Thyroid gland (tissue), 4 donors: ENCODE data around the gene DCDC2. TPM values are rescaled to one million over a fixed set of nuclear protein-coding genes. Genes with fewer than 3 reads are reported as not detected.
"Not testable (repeated sequence)": the region's sequence is repeated elsewhere in the genome, so short reads cannot be mapped to it uniquely, and the experiment has no call there.

ENCODE experiments used
- DNase-seq, 2 donors: peaks; one replicate each; pipeline ENCODE4 v3.0.0-alpha.2; 2019
- H3K27ac ChIP-seq, 3 donors: fragments of 200-600 bp; sonication (generic); 1 replicate in 2 of 3; 2 replicates in 1 of 3; pipeline ENCODE4 v1.5.1; 2016 to 2019; ENCODE audit warnings: mild to moderate bottlenecking in 1 of 3, moderate library complexity in 1 of 3
- H3K27me3 ChIP-seq: fragments of 200-600 bp; sonication (generic); one replicate; pipeline ENCODE4 v1.5.1; 2019
- H3K36me3 ChIP-seq, 2 donors: fragments of 200-600 bp; sonication (generic); one replicate each; pipeline ENCODE4 v1.5.1; 2016 to 2019
- H3K4me1 ChIP-seq, 2 donors: fragments of 200-600 bp; sonication (generic); one replicate each; pipeline ENCODE4 v1.5.1; 2017 to 2019
- H3K4me3 ChIP-seq, 3 donors: fragments of 200-600 bp; sonication (generic); replicated peaks in 1 of 3; 1 replicate in 2 of 3; 2 replicates in 1 of 3; pipeline ENCODE4 v1.5.1; 2016; ENCODE audit warnings: mild to moderate bottlenecking in 1 of 3
- H3K9me3 ChIP-seq: fragments of 200-600 bp; sonication (generic); one replicate; pipeline ENCODE4 v1.5.1; 2017
- CTCF ChIP-seq, 6 experiments: fragments of 200-600 bp in 3 of 6; fragments of 450-650 bp in 3 of 6; sonication (generic) in 3 of 6; IDR thresholded peaks; one replicate each; pipeline ENCODE4 v1.5.1; 2016 to 2019; ENCODE audit warnings: antibody characterized with exemption in 6 of 6, mild to moderate bottlenecking in 2 of 6, inconsistent platforms in 1 of 6, moderate library complexity in 1 of 6
- POLR2A ChIP-seq, 2 donors: fragments of 450-650 bp; IDR thresholded peaks; one replicate each; pipeline ENCODE4 v1.6.1; 2017; ENCODE audit warnings: antibody characterized with exemption in 2 of 2, mild to moderate bottlenecking in 2 of 2, moderate library complexity in 1 of 2
- WGBS, 2 donors: methylation state at CpG; one replicate each; pipeline ENCODE4 v1.1.5; 2017; 5-methylcytosine and 5-hydroxymethylcytosine counted together
- intact Hi-C: fragments of 100-400 bp; cut with DNase I; formaldehyde crosslinking; loops from one replicate; pipeline ENCODE4 v1.15.1; 2023
- total RNA-seq, 4 donors: library from RNA; depleted of rRNA; stranded (reverse); fragments of >200 nt; gene quantifications; one replicate each; pipeline ENCODE4 v1.2.3, GENCODE V29; 2016

DCDC2 gene
- total RNA-seq, 4 donors from 2014 or later = 8.7 to 14.8 (median 12.3) TPM

DNA sequence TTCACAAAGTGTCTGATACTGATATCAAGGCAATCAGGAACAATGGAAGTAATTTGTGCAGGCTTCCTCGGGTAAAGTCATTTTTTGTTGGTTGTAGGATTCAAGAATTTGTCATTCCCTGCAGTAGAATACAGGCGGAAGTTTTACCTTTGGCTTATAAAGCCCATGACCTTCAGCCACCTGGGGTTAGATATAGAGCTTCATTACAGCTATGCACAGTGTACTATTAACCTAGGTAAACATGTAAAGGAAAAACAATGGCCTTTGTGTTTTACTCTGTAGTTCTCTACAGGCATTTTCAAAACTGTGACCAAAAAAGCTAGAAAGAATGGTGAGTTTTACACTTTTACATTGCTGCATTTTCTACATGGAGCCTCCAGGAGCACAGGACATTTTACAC is 116.9 kb downstream of the DCDC2 start:
- no peaks in the 10 kb centered on the region for H3K36me3 ChIP-seq
- no peaks in the 10 kb centered on the region for H3K27me3 ChIP-seq
- TF ChIP-seq POLR2A (IDR thresholded peaks at IDR 0.05) (no peak), CTCF (IDR thresholded peaks at IDR 0.05) (no peak)
- no peak overlapping the region for H3K4me3 ChIP-seq
- no peak for DNase-seq
- H3K27ac ChIP-seq = no peak overlapping the region
- WGBS, 2 donors = 78 to 84% methylated on average over 2 of the region's 2 CpGs
- peaks cover 18 to 28% of the 10 kb centered on the region in 2 donors for H3K4me1 ChIP-seq
- intact Hi-C loops = no loop called here
- no peaks in the 10 kb centered on the region for H3K9me3 ChIP-seq

- no peak overlapping the region for H3K27ac ChIP-seq
- no peaks in the 10 kb centered on the region for H3K27me3 ChIP-seq
- TF ChIP-seq POLR2A (IDR thresholded peaks at IDR 0.05) (no peak), CTCF (IDR thresholded peaks at IDR 0.05) (no peak)
- H3K4me3 ChIP-seq = no peak overlapping the region
- no peak for DNase-seq
- peaks cover 14 to 23% of the 10 kb centered on the region in 2 donors for H3K4me1 ChIP-seq
- WGBS, 2 donors = 94 to 96% methylated on average over 3 of the region's 3 CpGs
- no peaks in the 10 kb centered on the region for H3K9me3 ChIP-seq
- intact Hi-C loops = no loop called here
- H3K36me3 ChIP-seq = no peaks in the 10 kb centered on the region
These were observed 117.4 kb downstream of the DCDC2 start for GRCh38 chr6:24240380-24240928.

GRCh38 chr6:24238700-24239099 is 119.2 kb downstream of the DCDC2 start:
- TF ChIP-seq CTCF (IDR thresholded peaks at IDR 0.05) = no peak
- TF ChIP-seq POLR2A (IDR thresholded peaks at IDR 0.05) = no peak
- no peak overlapping the region for H3K27ac ChIP-seq
- 96 to 98% methylated on average over 3 of the region's 3 CpGs for WGBS, 2 donors

DNA sequence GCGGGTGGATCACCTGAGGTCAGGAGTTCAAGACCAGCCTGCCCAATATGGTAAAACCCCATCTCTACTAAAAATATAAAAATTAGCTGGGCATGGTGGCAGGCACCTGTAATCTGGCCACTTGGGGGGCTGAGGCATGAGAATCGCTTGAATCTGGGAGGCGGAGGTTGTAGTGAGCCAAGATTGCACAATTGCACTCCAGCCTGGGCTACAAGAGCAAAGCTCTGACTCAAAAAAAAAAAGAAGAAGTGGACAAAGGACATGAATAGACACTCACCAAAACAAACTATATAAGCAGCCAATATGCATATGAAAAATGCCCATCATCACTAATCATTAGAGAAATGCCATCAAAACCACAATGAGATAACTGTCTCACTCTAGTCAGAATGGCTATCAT is 121.1 kb downstream of the DCDC2 start:
- H3K9me3 ChIP-seq, DNase-seq, intact Hi-C loops, H3K27ac ChIP-seq, H3K36me3 ChIP-seq, H3K4me1 ChIP-seq, H3K4me3 ChIP-seq, H3K27me3 ChIP-seq: not testable (repeated sequence)
- 92 to 94% methylated on average over 3 of the region's 3 CpGs for WGBS, 2 donors

More at GRCh38 chr6:24238700-24239099, 119.2 kb downstream of the DCDC2 start:
- Histone ChIP-seq H3K36me3 (no peaks in the 10 kb centered on the region), H3K4me1 (peaks cover under 1 to 10% of the 10 kb centered on the region in 2 donors), H3K4me3 (no peak overlapping the region), H3K27me3 (no peaks in the 10 kb centered on the region), H3K9me3 (no peaks in the 10 kb centered on the region)
- intact Hi-C loops = no loop called here
- no peak for DNase-seq

GRCh38 chr6:24233813-24234442 is 123.9 kb downstream of the DCDC2 start:
- Histone ChIP-seq H3K27ac (no peak overlapping the region), H3K36me3 (no peaks in the 10 kb centered on the region), H3K27me3 (no peaks in the 10 kb centered on the region), H3K9me3 (no peaks in the 10 kb centered on the region), H3K4me1 (no peaks in the 10 kb centered on the region), H3K4me3 (no peak overlapping the region)
- no peak for DNase-seq
- intact Hi-C loops = no loop called here
- TF ChIP-seq CTCF (IDR thresholded peaks at IDR 0.05) (no peak), POLR2A (IDR thresholded peaks at IDR 0.05) (no peak)
- WGBS, 2 donors = 80 to 83% methylated on average over 6 of the region's 6 CpGs
